Activated CD4-positive, alpha-beta T cell treated with anti-CD3 and anti-CD28 coated beads, Interleukin-2, amount 10 ng/mL, durations not matched to agents 7 days and 5 days (primary cell): ENCODE results near the gene OR10H2. TPM values are rescaled to one million over a fixed set of nuclear protein-coding genes. Genes with fewer than 3 reads are reported as not detected.

Experiments
- CTCF ChIA-PET: fragments of 350-600 bp; sonication (Branson Sonifier 250); formaldehyde crosslinking; loops from one replicate; lab custom pipeline; 2021; ENCODE audit warnings: antibody characterized with exemption; lab: Charles Lee
- POLR2A ChIA-PET: fragments of 350-600 bp; sonication (Branson Sonifier 250); formaldehyde crosslinking; loops from one replicate; lab custom pipeline; 2021; ENCODE audit warnings: antibody characterized with exemption; lab: Charles Lee
- DNase-seq: peaks from one replicate; pipeline ENCODE4 v3.0.0-alpha.2; 2020
- H3K27ac Mint-ChIP-seq: one replicate; pipeline ENCODE4 v1.8.0; 2021; ENCODE audit warnings: mild to moderate bottlenecking, moderate library complexity, mixed read lengths
- H3K27me3 Mint-ChIP-seq: one replicate; pipeline ENCODE4 v1.8.0; 2021; ENCODE audit warnings: mixed read lengths
- H3K36me3 Mint-ChIP-seq: one replicate; pipeline ENCODE4 v1.8.0; 2021; ENCODE audit warnings: low read depth, mixed read lengths
- H3K4me1 Mint-ChIP-seq: one replicate; pipeline ENCODE4 v1.8.0; 2021; ENCODE audit warnings: mixed read lengths
- H3K4me3 Mint-ChIP-seq: one replicate; pipeline ENCODE4 v1.8.0; 2021; ENCODE audit warnings: mild to moderate bottlenecking, moderate library complexity, mixed read lengths
- H3K9me3 Mint-ChIP-seq: one replicate; pipeline ENCODE4 v1.8.0; 2021; ENCODE audit warnings: mixed read lengths
- total RNA-seq, 2 experiments: library from RNA; stranded (reverse); gene quantifications; one replicate each; pipeline ENCODE4 v1.2.3, GENCODE V29; 2021

Gene OR10H2
- total RNA-seq, 2 experiments from 2014 or later: not detected

DNA sequence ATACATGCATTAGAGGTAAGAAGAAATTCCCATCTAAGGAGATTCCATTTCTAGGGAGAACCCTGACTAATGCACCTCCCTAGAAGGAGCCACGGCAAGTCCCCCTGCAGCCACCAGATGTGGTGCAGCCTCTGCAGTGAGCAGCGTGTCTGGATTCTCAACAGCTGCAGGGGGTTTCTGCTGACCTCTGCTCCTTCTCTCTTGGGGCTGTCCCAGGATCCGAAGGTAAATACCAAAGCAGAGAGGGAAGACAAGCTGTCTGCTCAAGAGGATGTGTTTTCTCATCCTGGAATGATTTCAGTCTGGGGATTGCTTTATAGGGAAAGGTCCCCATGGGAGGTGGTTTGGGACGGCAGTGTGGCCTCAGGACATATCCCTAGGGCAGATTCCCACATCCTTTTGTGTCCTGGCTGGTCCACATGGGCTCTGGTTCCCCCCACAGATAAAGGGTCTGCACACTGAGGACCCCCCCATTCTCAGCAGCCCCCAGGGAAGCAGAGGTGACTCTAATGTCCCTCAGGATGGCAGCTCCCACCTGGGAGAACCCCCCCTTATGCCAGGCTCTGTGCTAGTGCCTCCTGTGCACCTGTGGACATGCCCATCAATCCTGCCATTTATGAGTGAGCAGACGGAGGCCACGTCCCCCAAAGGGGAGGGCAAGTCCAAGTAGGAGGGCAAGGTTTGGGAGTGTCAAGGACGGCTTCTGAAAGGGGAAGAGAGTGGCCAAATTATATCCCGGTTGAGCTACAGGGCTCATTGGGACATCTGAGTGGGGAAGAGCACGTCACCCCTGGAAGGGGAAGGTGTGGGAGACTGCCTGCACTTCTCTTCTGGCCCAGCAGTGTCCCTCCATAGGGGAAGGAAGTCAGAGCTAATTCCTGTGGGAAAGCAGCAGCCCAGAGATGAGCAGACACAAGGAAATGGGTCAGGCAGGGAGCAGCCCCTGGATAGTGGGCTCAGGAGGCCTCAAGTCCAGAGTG is 49.5 kb downstream of the OR10H2 start:
- H3K4me1 Mint-ChIP-seq: no peaks in the 10 kb centered on the region
- DNase-seq: no peak
- no peaks in the 10 kb centered on the region for H3K9me3 Mint-ChIP-seq
- ChIA-PET POLR2A (no interaction called here), CTCF (no interaction called here)
- H3K27me3 Mint-ChIP-seq: peaks cover 1% of the 10 kb centered on the region
- no peaks in the 10 kb centered on the region for H3K36me3 Mint-ChIP-seq
- H3K4me3 Mint-ChIP-seq: no peak overlapping the region
- no peak overlapping the region for H3K27ac Mint-ChIP-seq

Other genes with a start within 250 kb of the OR10H2 start
- gene PGLYRP2, start 248.5 kb upstream of the OR10H2 start, total RNA-seq: under 1 TPM in 1 of 2 experiments, not detected in 1; 0.08 TPM
- under 1 TPM; 0.67 to 0.87 TPM for gene CYP4F22, start 219.5 kb upstream of the OR10H2 start, total RNA-seq
- gene CYP4F8, start 112.8 kb upstream of the OR10H2 start, total RNA-seq: not detected
- under 1 TPM; 0.15 to 0.23 TPM for gene CYP4F3, start 87.1 kb upstream of the OR10H2 start, total RNA-seq
- gene CYP4F12, start 54.9 kb upstream of the OR10H2 start, total RNA-seq: under 1 TPM in 1 of 2 experiments, not detected in 1; 0.10 TPM
- gene OR10H3, start 10.0 kb downstream of the OR10H2 start, total RNA-seq: not detected
- not detected for gene OR10H5, start 59.6 kb downstream of the OR10H2 start, total RNA-seq
- not detected for gene OR10H1, start 87.6 kb downstream of the OR10H2 start, total RNA-seq
- not detected for gene CYP4F2, start 170.1 kb downstream of the OR10H2 start, total RNA-seq
- gene CYP4F11, start 206.5 kb downstream of the OR10H2 start, total RNA-seq: not detected
- gene OR10H4, start 221.0 kb downstream of the OR10H2 start, total RNA-seq: not detected